ENCODE measurements around the gene TFDP1. TPM values are rescaled to one million over a fixed set of nuclear protein-coding genes. Genes with fewer than 3 reads are reported as not detected.

The TFDP1 gene
- total RNA-seq, 1 donor from 2014 or later: 49.5 TPM

DNA sequence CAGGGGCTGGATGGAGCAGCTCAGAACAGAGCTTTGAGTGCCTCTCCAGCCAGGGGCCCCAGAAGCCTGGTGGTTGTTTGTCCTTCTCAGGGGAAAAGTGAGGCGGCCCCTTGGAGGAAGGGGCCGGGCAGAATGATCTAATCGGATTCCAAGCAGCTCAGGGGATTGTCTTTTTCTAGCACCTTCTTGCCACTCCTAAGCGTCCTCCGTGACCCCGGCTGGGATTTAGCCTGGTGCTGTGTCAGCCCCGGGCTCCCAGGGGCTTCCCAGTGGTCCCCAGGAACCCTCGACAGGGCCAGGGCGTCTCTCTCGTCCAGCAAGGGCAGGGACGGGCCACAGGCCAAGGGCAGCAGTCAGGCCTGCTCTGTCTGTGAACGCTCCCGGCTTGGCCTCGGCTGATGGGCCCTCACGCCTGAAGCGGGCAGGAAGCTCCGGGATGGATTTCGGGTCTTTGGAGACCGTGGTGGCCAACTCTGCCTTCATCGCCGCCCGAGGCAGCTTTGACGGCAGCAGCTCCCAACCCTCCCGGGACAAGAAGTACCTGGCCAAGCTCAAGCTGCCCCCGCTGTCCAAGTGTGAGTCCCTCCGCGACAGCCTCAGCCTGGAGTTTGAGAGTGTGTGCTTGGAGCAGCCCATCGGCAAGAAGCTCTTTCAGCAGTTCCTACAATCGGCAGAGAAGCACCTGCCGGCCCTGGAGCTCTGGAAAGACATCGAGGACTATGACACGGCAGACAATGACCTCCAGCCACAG, 82.6 kb downstream of the TFDP1 start, which contains the start of gene GRK1:
TSS of gene GRK1 (plus strand) at position 269 of the 751 bp plus-strand sequence. CDS start at position 437, 168 bp downstream.
- DNase-seq: no peak

DNA sequence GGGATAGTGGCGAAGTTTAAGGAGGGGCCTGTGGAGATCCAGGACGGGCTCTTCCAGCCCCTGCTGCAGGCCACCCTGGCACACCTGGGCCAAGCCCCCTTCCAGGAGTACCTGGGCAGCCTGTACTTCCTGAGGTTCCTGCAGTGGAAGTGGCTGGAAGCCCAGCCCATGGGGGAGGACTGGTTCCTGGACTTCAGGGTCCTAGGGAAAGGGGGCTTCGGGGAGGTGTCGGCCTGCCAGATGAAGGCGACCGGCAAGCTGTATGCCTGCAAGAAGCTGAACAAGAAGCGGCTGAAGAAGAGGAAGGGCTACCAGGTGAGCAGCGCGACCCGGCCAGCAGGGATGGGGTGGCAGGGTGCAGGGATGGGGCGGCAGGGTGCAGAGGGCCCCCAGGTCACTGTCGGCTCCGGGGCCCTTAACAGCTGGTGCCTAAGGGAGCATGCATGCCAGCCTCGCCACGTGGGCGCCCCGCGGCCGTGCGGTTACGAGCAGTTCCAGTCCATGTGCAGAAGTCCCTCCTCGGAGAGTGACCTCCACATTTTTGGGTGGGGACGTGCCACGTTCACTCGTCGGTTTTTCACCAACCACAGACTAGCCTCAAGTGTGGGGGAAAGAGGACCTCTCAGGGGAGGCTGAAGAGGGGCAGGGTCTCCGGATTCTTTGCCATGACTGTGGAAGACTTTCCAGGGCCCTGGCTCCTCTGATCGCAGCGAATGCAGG, 83.4 kb downstream of the TFDP1 start:
- DNase-seq: no peak

DNA sequence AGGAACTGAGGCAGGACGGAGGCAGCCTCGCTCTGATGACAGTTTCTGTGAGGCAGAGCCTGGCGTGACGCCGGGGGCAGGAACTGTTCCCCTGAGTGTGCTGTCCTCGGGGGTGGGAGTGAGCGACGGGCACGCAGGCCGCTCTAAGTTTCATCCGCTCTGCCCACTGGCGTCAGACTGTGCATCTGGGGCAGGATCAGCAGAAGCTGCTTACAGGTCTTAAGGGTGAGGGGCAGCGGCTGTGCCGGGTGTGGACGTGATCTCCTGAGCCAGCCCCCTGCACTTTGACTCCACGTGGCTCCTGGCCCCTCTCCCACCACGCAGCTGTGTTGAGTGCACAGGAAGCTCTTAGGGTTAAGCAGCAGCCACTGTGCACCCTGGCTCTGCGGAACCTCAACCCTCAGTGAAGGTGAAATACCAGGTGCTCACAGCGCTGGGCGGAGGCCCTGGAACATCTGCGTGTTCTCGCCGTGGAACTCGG, 84.0 kb downstream of the TFDP1 start:
- DNase-seq: no peak

DNA sequence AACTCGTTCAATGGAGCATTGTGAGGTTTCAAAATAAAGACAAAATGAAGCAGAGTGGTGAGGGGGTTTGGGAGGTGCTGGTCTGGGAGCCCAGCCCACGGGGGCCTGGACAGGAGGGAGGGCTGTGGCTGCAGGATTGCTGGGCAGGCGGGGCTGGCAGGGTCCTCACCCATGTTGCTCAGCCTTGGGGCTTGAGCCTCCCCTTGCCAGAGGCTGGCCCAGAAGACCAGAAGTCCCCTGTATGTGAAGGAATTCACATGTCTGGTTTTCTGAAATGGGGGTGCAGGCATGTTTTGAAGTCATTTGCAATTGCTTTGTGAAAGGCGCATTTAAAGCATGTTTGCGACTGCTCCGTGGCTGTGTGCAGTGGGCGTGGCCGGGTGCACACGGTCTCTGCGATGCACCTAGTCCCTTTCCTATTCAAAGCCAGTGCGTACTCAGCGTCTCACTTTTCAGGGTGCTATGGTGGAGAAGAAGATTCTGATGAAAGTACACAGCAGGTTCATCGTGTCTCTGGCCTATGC, 84.7 kb downstream of the TFDP1 start:
- no peak for DNase-seq

DNA sequence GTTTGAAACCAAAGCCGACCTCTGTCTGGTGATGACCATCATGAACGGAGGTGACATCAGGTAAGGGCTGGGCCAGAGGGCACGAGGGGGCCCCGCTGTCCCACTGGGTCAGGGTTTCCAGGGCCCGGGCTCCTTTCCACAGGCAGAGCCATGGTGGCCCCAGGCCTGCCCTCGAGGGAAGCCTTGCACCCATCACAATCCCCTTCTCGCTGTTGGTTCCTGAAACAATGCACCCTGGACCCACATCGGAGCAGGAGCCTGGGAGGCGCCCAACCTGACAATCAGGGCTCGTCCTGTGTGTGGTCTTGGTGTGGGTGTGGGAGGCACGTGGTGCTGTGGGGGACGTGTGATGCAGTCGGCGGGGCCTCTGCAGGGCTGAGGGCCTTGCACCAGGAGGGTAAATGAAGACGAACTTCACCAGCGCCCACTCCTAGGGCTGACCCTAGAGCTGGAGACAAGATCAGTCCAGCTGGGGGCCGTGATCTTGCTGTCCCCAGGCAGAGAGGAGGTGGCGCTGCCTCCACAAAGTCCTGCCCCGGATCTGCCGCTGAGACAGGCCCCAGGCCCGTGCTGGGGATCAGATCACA, 85.3 kb downstream of the TFDP1 start:
- DNase-seq: no peak

DNA sequence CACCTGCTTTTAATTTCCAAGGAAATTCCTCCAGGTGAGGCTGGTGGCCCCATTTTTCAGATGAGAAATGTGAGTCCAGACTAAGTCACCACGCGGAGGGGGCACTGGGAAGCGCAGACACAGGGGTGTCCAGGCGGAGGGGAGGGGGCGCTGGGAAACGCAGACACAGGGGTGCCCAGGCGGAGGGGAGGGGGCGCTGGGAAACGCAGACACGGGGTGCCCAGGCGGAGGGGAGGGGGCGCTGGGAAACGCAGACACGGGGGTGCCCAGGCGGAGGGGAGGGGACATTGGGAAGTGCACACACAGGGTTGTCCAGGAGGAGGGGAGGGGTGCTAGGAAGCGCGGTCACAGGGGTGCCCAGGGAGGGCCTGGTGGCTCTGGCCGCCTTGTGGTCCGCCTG, 86.0 kb downstream of the TFDP1 start:
- DNase-seq: no peak

DNA sequence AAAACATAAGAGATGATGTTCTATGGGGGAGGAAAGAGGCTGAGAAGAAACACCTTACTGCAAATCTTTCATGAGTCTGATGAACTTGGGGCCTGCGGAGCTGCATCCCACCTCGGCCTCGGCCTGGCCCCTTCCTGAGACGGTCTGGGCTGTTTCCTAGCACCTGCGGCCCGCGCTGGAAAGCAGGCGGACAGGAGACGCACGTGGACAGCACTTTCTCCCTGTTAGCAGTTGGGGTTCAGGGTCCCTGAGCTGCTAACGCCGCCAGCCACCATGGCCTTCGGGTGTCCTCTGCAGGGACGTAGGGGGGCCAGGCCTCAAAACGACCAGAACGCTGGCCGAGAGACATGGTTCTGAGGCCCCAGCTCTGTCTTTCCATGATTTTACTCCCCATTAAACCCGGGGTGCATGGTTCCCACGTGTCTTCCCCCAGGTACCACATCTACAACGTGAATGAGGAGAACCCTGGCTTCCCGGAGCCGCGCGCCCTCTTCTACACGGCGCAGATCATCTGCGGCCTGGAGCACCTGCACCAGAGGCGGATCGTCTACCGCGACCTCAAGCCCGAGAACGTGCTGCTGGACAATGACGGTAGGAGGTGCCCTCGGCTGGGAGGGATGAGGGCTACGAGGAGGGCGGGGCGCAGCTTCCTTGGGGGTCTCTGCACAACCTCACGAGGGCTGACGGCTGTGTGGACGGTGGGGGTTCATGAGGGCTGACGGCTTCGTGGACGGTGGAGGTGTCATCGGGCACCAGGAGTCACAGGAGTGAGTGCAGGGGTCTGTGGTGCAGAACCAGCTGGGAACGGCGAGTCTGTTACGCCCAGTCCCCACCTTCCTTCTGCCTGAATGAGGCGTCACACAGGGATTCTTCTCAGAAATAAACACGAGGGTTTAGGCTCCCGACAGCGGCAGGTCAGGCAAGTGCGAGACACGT, 86.8 kb downstream of the TFDP1 start:
- DNase-seq: no peak

DNA sequence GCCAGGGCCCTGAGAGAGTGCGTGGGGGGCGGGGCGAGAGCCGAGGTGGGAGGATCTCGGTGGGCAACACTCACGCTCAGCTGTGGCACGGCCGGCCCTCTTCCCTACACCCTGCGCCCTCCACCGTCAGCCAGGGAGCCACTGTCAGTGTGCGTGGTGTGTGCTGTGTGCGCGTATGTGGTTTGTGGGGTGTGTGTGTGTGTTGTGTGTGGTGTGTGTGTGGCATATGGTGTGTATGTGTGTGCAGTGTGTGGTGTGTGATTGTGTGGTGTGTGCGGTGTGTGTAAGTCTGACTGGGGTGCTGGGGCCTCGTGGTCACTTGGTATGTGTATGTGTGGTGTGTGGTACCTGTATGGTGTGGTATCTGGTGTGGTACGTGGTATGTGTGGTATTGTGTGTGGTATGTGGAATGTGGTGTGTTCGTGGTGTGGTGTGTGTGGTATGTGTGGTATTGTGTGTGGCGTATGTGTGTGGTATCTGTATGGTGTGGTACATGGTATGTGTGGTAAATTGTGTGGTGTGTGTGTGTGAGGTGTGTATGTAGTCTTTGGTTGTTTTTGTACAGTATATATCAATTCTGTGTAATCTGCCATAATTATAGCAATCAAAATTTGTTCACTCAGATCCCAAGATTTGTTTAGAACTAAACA, 87.6 kb downstream of the TFDP1 start:
- DNase-seq: no peak

Other genes starting within 250 kb of the TFDP1 start
- gene GRTP1, start 220.6 kb upstream of the TFDP1 start, total RNA-seq: 1.1 and 1.5 TPM in 2 replicates
- 1.0 and 1.7 TPM in 2 replicates for gene ADPRHL1, start 131.3 kb upstream of the TFDP1 start, total RNA-seq
- 10.0 and 10.2 TPM in 2 replicates for gene DCUN1D2, start 94.0 kb upstream of the TFDP1 start, total RNA-seq
- gene ATP4B, start 73.4 kb downstream of the TFDP1 start, total RNA-seq: not detected in 2 replicates
- not detected in 2 replicates for gene GRK1, start 82.5 kb downstream of the TFDP1 start, total RNA-seq
- gene TMEM255B, start 174.5 kb downstream of the TFDP1 start, total RNA-seq: 45.1 and 72.3 TPM in 2 replicates

Measured in dermis blood vessel endothelial cell (primary cell).